GM10266 (cell line): ENCODE data around the gene FAT2.
"Not testable (repeated sequence)": the region's sequence is repeated elsewhere in the genome, so short reads cannot be mapped to it uniquely, and the experiment has no call there.

Experiments
- DNase-seq: peaks from one replicate; pipeline ENCODE4 v3.0.0; 2012; ENCODE audit errors: extremely low spot score
- CTCF ChIP-seq: IDR thresholded peaks from 2 replicates; pipeline ENCODE4 v1.5.1; 2012; ENCODE audit warnings: mild to moderate bottlenecking, low read depth; ENCODE audit not compliant: control insufficient read depth, insufficient read depth; ENCODE audit errors: missing control alignments

FAT2 gene

GRCh38 chr5:151580858-151581257 lies 10.3 kb downstream of the FAT2 start:
- no peak for DNase-seq
- no peak for TF ChIP-seq CTCF

GRCh38 chr5:151580239-151580638 lies 10.9 kb downstream of the FAT2 start:
- no peak for TF ChIP-seq CTCF
- no peak for DNase-seq

- not testable (repeated sequence) for DNase-seq
These were observed 12.0 kb downstream of the FAT2 start for GRCh38 chr5:151579146-151579545.

GRCh38 chr5:151578326-151579025 lies 12.7 kb downstream of the FAT2 start:
- TF ChIP-seq CTCF: no peak
- no peak for DNase-seq

GRCh38 chr5:151577566-151577965 lies 13.6 kb downstream of the FAT2 start:
- DNase-seq: no peak
- no peak for TF ChIP-seq CTCF

GRCh38 chr5:151574444-151574996 lies 16.6 kb downstream of the FAT2 start:
- no peak for TF ChIP-seq CTCF
- no peak for DNase-seq

- no peak for TF ChIP-seq CTCF
These were observed 18.3 kb downstream of the FAT2 start for GRCh38 chr5:151572657-151573368.

More at GRCh38 chr5:151572657-151573368, 18.3 kb downstream of the FAT2 start:
- no peak for DNase-seq
